DMS 273 (cell line): Measurements from ENCODE around the gene CMIP.
A peak's percentile ranks its signal among the peaks of the same experiment; 100 is the strongest.

Experiments
- DNase-seq: peaks from one replicate; lab custom pipeline; 2025; ENCODE audit not compliant: unreplicated experiment; lab: John Stamatoyannopoulos, UW

Gene CMIP

DNA sequence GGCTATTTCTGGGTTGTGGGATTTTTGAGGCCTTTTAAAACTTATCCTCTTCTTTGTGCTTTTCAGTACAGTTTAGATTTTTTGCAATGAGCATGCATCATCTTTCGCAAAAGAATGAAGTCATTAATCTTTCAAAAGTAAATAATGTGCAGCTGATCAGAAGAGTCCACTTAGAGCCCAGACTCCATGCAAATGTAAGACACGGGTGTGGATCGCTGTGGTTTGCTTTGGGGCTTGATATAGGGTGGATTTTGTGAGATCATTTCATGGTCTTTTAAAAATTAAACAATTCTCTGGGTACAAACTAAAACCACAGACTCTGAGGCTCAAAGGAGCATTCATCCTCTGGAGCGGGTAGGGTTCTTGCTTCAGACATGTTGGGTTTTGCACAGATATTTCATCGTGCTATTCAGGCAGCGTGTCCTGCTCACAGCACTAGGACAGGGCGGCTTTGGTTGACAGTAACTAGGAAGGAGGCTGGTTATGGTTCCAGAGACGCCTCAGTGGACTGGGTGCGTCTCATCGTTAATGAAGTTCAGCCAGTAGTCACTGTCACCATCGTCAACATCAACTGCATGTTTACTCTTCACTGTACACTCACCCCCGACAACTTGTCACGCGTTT is 205.1 kb downstream of the CMIP start:
- DNase-seq: no peak

GRCh38 chr16:81650281-81650680 is 205.7 kb downstream of the CMIP start:
- DNase-seq: no peak

DNA sequence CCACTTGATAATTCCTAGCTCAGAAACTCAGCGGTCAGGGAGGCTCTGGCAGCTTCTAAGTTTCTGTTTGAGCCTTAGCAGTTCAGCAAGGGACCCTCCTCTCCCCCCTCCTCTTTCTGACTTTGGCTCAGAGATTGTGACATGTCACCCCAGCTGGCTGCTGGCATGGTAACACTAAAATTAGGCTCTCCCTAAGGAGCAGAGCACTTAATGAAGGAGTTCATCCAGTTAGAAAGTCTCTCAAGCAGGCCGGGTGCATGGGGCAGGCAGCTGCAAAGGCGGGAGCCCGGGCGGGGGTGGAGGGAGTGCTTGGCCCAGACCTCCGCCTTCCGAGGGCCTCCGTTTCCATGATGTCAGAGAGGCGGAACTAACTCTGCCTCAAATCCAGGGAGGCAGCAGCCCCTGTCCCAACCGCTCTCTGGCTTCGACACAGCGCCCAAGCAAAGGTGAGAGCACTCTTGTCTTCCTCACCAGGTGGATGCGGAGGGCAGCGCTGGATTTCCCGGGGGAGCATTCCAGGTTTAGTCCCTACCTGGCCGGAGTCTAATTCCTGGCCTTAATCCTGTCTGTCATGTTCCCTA is 206.5 kb downstream of the CMIP start:
- DNase-seq: peak; percentile 87

DNA sequence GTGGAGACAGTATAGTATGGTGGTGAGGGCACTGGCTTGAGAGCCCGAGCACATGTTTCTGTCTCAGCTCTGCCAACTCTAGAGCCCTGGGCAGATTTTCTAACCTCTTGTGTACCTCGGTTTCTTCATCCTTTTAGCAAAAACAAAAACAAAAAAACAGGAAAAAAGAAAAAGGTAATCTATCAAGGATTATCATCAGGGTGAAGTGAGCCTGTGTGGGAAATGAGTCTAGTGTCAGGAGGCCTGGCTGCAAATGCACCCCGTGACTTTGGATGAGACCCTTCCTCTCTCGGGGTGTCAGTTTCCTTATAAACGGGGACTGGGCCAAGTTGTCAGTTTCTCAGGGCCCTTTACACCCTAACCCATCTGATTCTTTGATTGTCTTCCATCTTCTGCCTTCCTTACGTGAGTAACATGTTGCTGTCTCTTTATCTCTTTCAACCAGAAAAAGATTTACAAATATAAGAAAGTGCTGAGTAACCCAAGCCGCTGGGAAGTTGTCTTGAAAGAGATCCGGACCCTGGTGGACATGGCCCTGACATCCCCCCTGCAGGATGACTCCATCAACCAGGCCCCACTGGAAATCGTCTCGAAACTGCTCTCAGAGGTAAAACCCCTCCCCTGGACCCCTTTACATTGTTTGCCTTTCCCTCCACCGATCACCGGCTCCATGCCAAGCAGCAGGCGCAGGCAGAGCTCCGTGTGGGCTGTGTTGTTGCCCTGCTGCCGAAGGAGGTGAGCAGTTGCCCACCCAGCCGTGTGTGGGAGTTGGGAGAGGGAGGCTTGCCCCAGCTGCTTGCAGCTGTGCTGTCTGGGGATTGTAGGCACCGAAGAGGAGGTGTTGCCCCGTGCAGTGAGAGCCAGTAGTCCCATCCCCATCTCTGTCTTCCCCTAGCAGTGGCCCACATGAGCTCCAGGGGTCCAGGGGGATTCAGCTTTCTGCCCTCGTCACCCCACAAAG is 207.4 kb downstream of the CMIP start:
- DNase-seq: peak; percentile 93

GRCh38 chr16:81652798-81653505 is 208.3 kb downstream of the CMIP start:
- DNase-seq: peak; percentile 97

DNA sequence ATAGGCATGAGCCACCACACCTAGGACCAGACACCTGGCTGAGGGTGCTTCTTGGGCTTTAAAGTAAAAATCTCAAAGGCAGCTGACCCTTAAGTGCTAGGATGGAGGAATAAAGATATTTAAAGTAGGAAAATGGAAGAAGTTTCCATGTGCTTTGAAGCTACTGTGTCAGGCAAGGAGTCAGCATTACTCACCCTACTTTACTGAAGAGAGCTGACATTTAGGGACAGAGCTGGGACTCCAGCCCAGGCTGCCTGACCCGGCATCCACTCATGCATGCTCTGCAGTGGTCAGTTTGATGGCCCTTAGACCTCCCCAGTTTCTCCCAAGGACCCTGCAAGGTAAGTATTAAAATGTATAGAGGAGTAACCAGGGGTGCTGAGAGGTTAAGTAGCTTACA is 209.7 kb downstream of the CMIP start:
- no peak for DNase-seq

DNA sequence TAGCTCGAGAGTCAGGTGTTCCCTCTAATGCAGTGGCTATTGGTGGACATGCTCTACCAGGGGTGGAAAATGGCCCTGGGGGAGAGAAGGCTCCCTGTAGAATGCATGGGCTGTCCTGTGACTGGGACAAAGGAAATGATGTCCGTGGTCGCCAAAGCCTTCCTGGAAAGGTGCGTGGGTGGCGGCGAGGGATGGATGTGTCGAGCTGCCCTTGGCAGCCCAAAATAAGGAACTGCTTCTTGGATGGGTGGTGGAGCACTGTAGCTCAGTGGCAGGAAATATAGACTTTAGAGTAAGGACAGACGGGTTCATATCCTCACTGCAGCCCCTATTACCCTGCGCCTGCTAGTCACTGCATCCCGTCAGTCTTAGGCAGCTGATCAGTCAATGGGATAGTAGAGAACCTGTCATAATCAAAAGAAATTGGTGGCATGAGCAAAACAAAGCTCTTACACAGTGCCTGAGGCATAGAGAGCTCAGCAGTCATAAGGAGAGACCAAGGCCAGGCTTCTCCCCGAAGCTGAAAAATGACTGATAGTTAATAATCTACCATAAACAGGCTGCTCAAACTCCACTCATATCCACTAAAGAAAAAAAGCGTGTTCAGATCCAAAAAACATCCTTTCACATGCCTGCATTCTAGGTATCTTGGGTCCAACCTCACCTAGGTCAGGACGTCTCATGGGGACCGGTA is 211.0 kb downstream of the CMIP start:
- no peak for DNase-seq

GRCh38 chr16:81657224-81657623 is 212.6 kb downstream of the CMIP start:
- DNase-seq: peak; percentile 30

DNA sequence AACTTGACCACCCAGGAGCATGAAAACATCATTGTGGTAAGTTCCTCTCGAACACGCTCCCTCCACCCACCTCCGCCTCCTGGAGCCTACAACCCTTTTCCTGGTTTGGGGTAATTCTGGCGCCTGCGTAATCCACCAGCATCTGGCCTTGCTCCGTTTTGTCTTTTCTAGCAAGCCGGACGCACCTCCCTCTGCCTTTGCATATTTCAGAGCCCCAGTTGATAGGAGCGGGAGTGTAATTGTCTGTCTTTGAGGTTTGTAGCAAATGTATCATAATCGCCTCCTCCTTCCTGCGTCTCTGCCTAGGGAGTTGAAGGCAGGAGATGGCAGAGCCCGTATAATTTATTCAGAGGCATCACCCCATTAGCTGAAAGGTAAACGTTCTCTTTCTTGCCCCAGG is 213.2 kb downstream of the CMIP start:
- peak; percentile 39 for DNase-seq

DNA sequence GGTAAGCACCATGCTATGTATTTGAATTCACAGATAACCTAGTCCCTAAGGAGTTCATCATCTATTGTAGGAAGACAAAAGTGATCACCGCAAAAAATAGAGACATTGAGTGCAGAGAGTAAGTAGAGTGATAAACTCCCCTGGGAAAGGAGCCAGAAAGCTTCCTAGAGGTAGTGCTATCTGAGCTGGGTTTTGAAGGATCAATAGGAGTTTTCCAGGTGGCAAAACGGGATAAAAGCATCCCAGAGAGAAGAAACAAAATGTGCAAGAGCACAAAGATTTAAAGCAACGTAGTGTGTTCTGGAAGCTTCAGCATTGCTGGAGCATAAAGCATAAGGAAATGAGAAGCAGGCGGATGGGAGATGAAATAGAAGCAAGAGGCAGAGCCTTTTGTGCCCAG is 213.8 kb downstream of the CMIP start:
- no peak for DNase-seq

DNA sequence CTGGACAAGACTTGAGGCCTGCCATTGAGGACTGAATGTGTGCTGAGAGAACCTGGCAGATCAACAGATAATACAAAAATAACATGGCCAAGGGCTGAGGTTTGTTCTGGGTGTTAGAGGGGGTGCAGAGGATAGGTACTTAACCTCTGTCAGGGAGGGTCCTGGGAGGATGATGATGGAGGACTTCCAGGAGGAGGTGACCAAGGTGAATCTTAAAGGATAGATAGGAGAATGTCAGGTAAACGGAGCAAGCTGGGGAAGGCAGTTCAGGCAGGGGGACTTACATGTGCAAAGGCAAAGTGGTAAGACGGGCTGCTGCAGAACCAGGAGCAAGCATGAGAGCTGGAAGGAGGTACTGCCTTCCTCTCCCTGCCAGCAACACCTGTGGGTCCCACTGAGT is 214.6 kb downstream of the CMIP start:
- DNase-seq: no peak

GRCh38 chr16:81661082-81661481 is 216.5 kb downstream of the CMIP start:
- DNase-seq: no peak

GRCh38 chr16:81664153-81664552 is 219.5 kb downstream of the CMIP start:
- no peak for DNase-seq

GRCh38 chr16:81665588-81665987 is 221.0 kb downstream of the CMIP start:
- no peak for DNase-seq

- DNase-seq: no peak
Measured at GRCh38 chr16:81666113-81666512, 221.5 kb downstream of the CMIP start.

GRCh38 chr16:81668243-81669097 is 223.9 kb downstream of the CMIP start:
- peak; percentile 22 for DNase-seq

GRCh38 chr16:81669473-81670350 is 225.1 kb downstream of the CMIP start:
- no peak for DNase-seq

DNA sequence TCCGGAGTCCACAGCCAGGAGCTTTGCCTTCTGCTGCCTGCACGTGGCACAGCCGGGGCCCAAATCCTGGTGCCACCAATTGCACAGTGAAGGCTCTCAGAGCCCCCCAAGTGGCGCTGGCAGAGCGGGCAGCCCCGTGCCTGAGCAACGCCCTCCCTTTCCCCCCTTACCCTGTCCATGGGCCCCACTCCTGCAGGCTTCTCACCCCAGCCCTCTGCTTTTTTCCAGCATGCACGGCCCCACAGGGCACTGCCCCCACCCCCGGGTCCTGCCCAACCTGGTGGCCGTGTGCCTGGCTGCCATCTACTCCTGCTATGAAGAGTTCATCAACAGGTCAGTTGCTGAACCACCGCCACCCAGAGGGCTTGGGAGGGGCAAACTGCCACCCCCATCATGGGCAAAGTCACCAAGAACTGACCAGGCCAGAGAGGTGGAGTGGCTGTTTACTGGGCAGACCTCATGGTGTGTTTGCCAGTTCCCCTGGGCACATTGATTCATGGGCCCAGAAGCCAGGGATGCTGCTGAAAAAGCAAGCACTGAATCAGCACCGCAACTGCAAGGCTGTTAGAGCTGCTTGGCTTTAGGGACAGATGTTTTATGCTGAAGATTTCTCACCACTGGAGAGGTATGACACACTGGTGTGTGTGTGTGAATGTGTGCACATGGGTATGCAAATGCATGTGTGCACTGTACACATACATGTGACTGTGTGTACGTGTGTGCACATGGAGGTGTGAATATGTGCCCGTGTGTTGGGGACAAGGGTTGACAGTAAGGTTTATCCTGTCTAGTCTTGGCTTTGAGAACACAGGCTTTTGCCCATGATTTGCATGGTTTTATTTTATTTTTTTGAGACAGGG is 227.4 kb downstream of the CMIP start:
- DNase-seq: no peak
